Trophoblast cell (in vitro differentiated cells and primary cell): Measurements from ENCODE around the gene EFNB3.

Source experiments
- DNase-seq, 2 donors: peaks; one replicate each; pipeline ENCODE4 v3.0.0-alpha.2; 2016
- H2AFZ ChIP-seq: 2 replicates; pipeline ENCODE4 v1.6.1; 2013; ENCODE audit warnings: low read length, moderate library complexity, mild to moderate bottlenecking; ENCODE audit not compliant: insufficient read depth, poor library complexity
- H2AK5ac ChIP-seq: 2 replicates; pipeline ENCODE4 v1.6.1; 2013; ENCODE audit warnings: mild to moderate bottlenecking, low read length
- H2BK120ac ChIP-seq: 2 replicates; pipeline ENCODE4 v1.6.1; 2013; ENCODE audit warnings: low read length, mild to moderate bottlenecking, moderate library complexity; ENCODE audit not compliant: insufficient read depth, poor library complexity
- H2BK12ac ChIP-seq: 2 replicates; pipeline ENCODE4 v1.6.1; 2013; ENCODE audit warnings: mild to moderate bottlenecking, low read length, moderate library complexity
- H2BK5ac ChIP-seq: 2 replicates; pipeline ENCODE4 v1.6.1; 2013; ENCODE audit warnings: low read length, low read depth, moderate library complexity, mild to moderate bottlenecking; ENCODE audit not compliant: poor library complexity
- H3K14ac ChIP-seq: 2 replicates; pipeline ENCODE4 v1.6.1; 2013; ENCODE audit warnings: mild to moderate bottlenecking, low read length
- H3K18ac ChIP-seq: 2 replicates; pipeline ENCODE4 v1.6.1; 2013; ENCODE audit warnings: mild to moderate bottlenecking, low read length
- H3K23ac ChIP-seq: 2 replicates; pipeline ENCODE4 v1.6.1; 2013; ENCODE audit warnings: low read length
- H3K27ac ChIP-seq: 2 replicates; pipeline ENCODE4 v1.5.1; 2013; ENCODE audit warnings: low read depth, mild to moderate bottlenecking, inconsistent platforms, low read length, moderate library complexity
- H3K27me3 ChIP-seq: 2 replicates; pipeline ENCODE4 v1.6.1; 2013; ENCODE audit warnings: inconsistent platforms, mild to moderate bottlenecking, low read length, moderate library complexity; ENCODE audit not compliant: insufficient read depth
- H3K36me3 ChIP-seq, 2 experiments: 1 replicate in 1 of 2; 2 replicates in 1 of 2; pipeline ENCODE4 v1.6.1; 2013; ENCODE audit warnings: low read length in 2 of 2, mild to moderate bottlenecking in 2 of 2, moderate library complexity in 1 of 2; ENCODE audit not compliant: insufficient read depth in 2 of 2, control insufficient read depth in 1 of 2
- H3K4ac ChIP-seq: 2 replicates; pipeline ENCODE4 v1.6.1; 2013; ENCODE audit warnings: low read depth, mild to moderate bottlenecking, low read length, moderate library complexity
- H3K4me1 ChIP-seq, 2 experiments: 1 replicate in 1 of 2; 2 replicates in 1 of 2; pipeline ENCODE4 v1.6.1; 2013; ENCODE audit warnings: low read length in 2 of 2, mild to moderate bottlenecking in 2 of 2, moderate library complexity in 1 of 2; ENCODE audit not compliant: insufficient read depth in 2 of 2, control insufficient read depth in 1 of 2
- H3K4me2 ChIP-seq: 2 replicates; pipeline ENCODE4 v1.6.1; 2013; ENCODE audit warnings: inconsistent platforms, mild to moderate bottlenecking, low read length, moderate library complexity
- H3K4me3 ChIP-seq: 2 replicates; pipeline ENCODE4 v1.5.1; 2013; ENCODE audit warnings: mild to moderate bottlenecking, low read depth, low read length, inconsistent platforms
- H3K79me1 ChIP-seq: one replicate; pipeline ENCODE4 v1.6.1; 2013; ENCODE audit warnings: low read length
- H3K79me2 ChIP-seq: 2 replicates; pipeline ENCODE4 v1.6.1; 2013; ENCODE audit warnings: low read length, mild to moderate bottlenecking; ENCODE audit not compliant: control insufficient read depth, insufficient read depth, poor library complexity
- H3K9ac ChIP-seq: 2 replicates; pipeline ENCODE4 v1.6.1; 2013; ENCODE audit warnings: mild to moderate bottlenecking, low read length
- H3K9me3 ChIP-seq: 2 replicates; pipeline ENCODE4 v1.6.1; 2013; ENCODE audit warnings: low read depth, mild to moderate bottlenecking, control low read depth, inconsistent platforms, low read length; ENCODE audit not compliant: insufficient read depth
- H4K12ac ChIP-seq: 2 replicates; pipeline ENCODE4 v1.6.1; 2013; ENCODE audit warnings: low read depth, mild to moderate bottlenecking, low read length, moderate library complexity
- H4K8ac ChIP-seq: 2 replicates; pipeline ENCODE4 v1.6.1; 2013; ENCODE audit warnings: low read depth, mild to moderate bottlenecking, low read length, moderate library complexity
- H4K91ac ChIP-seq: one replicate; pipeline ENCODE4 v1.6.1; 2013; ENCODE audit warnings: low read depth, mild to moderate bottlenecking, low read length, moderate library complexity
- WGBS: extraction: QIAGEN DNeasy Blood & Tissue Kit; methylation state at CpG from one replicate; pipeline ENCODE4 v1.1.7; 2013; ENCODE audit warnings: missing lambda C conversion rate; ENCODE audit not compliant: insufficient read length, insufficient coverage; ENCODE audit errors: extremely low coverage; 5-methylcytosine and 5-hydroxymethylcytosine counted together

Gene EFNB3

GRCh38 chr17:7712111-7712771 lies 7.2 kb downstream of the EFNB3 start:
- Histone ChIP-seq H3K14ac (no peak overlapping the region), H2AK5ac (no peak overlapping the region), H3K4me1 (peaks cover 4 to 6% of the 10 kb centered on the region in 2 experiments), H4K91ac (no peak overlapping the region), H4K12ac (no peak overlapping the region), H3K79me1 (peaks cover 5% of the 10 kb centered on the region), H3K4ac (no peak overlapping the region), H3K4me2 (no peak overlapping the region), H3K18ac (no peak overlapping the region), H3K79me2 (peaks cover under 1% of the 10 kb centered on the region), H2BK120ac (no peak overlapping the region), H3K27ac (no peak overlapping the region), H2BK5ac (no peak overlapping the region), H3K36me3 (no peaks in the 10 kb centered on the region), H2BK12ac (no peak overlapping the region), H2AFZ (no peak overlapping the region), H3K23ac (no peak overlapping the region), H3K9me3 (peaks cover 2% of the 10 kb centered on the region), H3K27me3 (no peaks in the 10 kb centered on the region), H3K4me3 (no peak overlapping the region), H4K8ac (no peak overlapping the region), H3K9ac (no peak overlapping the region)
- no CpG with 5 or more reads among the region's 19 CpGs for WGBS
- peak in 1 of 2 donors; percentile 14 for DNase-seq

DNA sequence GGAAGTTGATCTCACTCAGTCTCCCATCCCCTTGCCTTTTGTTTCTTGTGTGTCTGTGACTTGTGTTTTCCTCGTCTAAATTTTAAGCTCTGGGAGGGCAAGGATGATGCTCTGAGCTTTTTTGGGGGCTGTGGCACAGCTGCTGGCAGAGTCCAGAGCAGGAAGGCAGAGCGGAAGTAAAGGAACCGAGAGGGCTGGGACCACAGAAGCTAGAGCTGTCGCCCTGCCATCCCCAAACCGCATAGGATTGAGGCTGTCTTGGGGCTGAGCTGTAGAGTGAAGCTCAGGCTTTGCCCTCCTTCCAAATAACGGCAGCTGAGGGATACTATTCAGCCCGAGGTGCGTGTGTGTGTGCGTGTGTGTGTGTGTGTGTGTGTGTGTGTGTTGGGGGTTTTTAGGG lies 8.8 kb downstream of the EFNB3 start:
- H3K18ac ChIP-seq = no peak overlapping the region
- H2BK12ac ChIP-seq = no peak overlapping the region
- H3K4me2 ChIP-seq = no peak overlapping the region
- H3K14ac ChIP-seq = no peak overlapping the region
- peaks cover 8% of the 10 kb centered on the region for H3K79me1 ChIP-seq
- peaks cover 4 to 6% of the 10 kb centered on the region in 2 experiments for H3K4me1 ChIP-seq
- H3K27ac ChIP-seq = no peak overlapping the region
- no peak overlapping the region for H3K23ac ChIP-seq
- no peak overlapping the region for H2BK5ac ChIP-seq
- H4K12ac ChIP-seq = no peak overlapping the region
- H4K91ac ChIP-seq = no peak overlapping the region
- no peaks in the 10 kb centered on the region for H3K36me3 ChIP-seq
- H3K79me2 ChIP-seq = peaks cover 2% of the 10 kb centered on the region
- no peak overlapping the region for H3K9ac ChIP-seq
- DNase-seq = no peak
- no peak overlapping the region for H4K8ac ChIP-seq
- H2AK5ac ChIP-seq = no peak overlapping the region
- H2BK120ac ChIP-seq = no peak overlapping the region
- no peak overlapping the region for H2AFZ ChIP-seq
- WGBS = no CpG with 5 or more reads among the region's 9 CpGs
- H3K27me3 ChIP-seq = peaks cover 3% of the 10 kb centered on the region
- no peak overlapping the region for H3K4ac ChIP-seq
- no peak overlapping the region for H3K4me3 ChIP-seq
- H3K9me3 ChIP-seq = peaks cover 2% of the 10 kb centered on the region

DNA sequence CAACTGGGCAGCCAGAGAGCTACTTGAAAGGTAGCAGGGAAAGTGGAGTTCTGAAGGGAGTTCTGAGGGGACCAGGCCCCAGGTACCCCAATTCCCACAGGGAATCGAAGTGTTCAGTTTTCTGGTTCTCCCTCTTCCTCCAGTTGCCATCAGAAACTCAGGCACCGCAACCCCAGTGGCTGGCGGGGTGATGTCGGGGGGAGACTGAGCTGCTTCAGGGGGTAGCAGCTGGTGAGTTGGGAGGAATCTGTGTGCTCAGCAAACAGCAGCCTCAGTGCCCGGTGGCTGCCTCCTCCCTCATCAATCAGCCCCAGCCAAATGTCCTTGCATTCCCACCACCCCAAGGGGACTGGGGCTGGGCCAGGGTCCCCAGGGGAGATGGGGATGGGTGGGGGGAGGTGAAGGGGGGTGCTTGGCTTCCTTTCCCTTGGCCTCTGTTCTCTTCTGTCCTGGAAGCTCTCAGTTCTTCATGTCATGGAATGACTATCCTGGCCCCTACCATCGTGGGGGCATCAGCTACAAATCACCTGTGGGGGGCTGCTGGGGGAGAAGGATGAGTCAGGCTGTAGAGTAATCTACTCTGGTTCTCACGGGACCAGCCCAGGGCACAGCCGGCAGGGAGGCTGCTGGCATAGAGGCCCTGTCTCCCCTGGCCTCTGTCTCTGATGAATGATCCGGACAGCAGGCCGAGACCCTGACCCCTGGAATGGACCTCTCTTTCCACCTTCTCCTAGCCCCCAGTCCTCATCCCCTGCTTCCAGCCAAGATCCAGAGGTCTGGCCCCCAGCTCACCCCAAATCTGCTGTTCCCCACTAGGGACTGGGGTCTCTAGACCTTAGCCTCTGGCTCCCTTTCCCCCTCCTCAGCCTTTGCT lies 10.0 kb downstream of the EFNB3 start:
- no peak overlapping the region for H3K9ac ChIP-seq
- H3K4me1 ChIP-seq = peaks cover 4 to 6% of the 10 kb centered on the region in 2 experiments
- H2BK5ac ChIP-seq = no peak overlapping the region
- no peak overlapping the region for H2AFZ ChIP-seq
- no peak overlapping the region for H3K4ac ChIP-seq
- H3K27me3 ChIP-seq = peaks cover 3% of the 10 kb centered on the region
- no peak overlapping the region for H3K27ac ChIP-seq
- peaks cover 8% of the 10 kb centered on the region for H3K79me1 ChIP-seq
- H2BK12ac ChIP-seq = no peak overlapping the region
- H2AK5ac ChIP-seq = no peak overlapping the region
- H3K4me3 ChIP-seq = no peak overlapping the region
- H2BK120ac ChIP-seq = no peak overlapping the region
- no peak overlapping the region for H3K18ac ChIP-seq
- H3K14ac ChIP-seq = no peak overlapping the region
- H3K79me2 ChIP-seq = peaks cover 2% of the 10 kb centered on the region
- H4K8ac ChIP-seq = no peak overlapping the region
- no CpG with 5 or more reads among the region's 10 CpGs for WGBS
- H3K9me3 ChIP-seq = peaks cover 2% of the 10 kb centered on the region
- H4K91ac ChIP-seq = no peak overlapping the region
- H3K36me3 ChIP-seq = no peaks in the 10 kb centered on the region
- DNase-seq = no peak
- no peak overlapping the region for H3K23ac ChIP-seq
- no peak overlapping the region for H4K12ac ChIP-seq
- H3K4me2 ChIP-seq = no peak overlapping the region

DNA sequence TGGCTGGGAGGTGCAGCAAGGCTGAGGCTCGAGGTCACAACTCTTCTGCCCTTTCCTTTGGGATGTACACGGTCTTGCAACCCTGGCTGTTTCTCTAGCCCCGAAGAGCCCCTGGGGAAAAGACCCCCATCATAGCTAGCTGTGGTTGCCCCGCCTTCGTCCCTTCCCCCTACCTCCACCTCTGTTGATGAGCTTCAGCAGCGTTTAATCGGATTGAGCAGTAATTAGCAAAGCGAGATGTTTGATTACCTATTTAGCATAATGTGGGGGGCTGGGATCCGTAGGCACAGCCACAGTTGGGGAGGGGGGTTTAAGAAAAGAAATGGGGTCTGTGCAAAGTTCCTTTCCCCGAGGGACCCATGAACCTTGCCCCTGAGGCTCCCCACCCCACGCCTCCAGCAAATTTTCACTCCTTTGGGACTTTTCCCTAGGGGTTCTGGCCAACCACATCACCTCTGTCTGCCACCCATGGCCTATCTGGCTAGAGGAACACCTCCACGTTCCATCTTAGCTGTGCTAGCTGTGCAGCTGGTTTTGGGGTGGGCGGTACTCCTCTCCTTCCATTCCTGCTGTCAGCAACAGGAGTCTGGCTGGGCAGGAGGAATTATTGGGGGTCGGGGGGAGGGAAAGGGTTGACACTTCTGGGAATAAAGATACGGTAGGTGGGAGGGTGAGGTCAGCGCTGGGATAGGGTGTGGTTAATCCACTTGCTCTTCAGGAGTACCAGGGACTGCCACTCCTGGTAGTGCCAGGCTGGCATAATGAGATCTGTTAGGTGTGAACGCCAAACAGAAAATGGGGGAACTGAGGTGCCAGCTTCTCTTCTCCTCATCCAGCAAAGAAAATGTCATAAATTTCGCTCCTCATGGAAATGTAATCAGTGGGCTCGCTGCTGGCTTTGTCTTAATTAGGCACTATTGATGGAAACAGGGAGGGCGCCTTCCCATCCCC lies 11.2 kb downstream of the EFNB3 start:
- H3K27ac ChIP-seq = no peak overlapping the region
- peak overlapping the region; percentile 75 for H3K4me2 ChIP-seq
- H3K4me3 ChIP-seq = peak overlapping the region; percentile 63
- peaks cover 2 to 6% of the 10 kb centered on the region in 2 experiments for H3K4me1 ChIP-seq
- peak overlapping the region; percentile 29 for H4K91ac ChIP-seq
- H3K79me1 ChIP-seq = peaks cover 8% of the 10 kb centered on the region
- H2BK5ac ChIP-seq = no peak overlapping the region
- H2BK12ac ChIP-seq = no peak overlapping the region
- H2AK5ac ChIP-seq = no peak overlapping the region
- H3K36me3 ChIP-seq = no peaks in the 10 kb centered on the region
- H3K23ac ChIP-seq = no peak overlapping the region
- H4K8ac ChIP-seq = peak overlapping the region; percentile 97
- peak overlapping the region; percentile 45 for H4K12ac ChIP-seq
- H3K9ac ChIP-seq = no peak overlapping the region
- peak overlapping the region; percentile 98 for H2AFZ ChIP-seq
- peaks cover 2% of the 10 kb centered on the region for H3K79me2 ChIP-seq
- peak overlapping the region; percentile 5 for H3K18ac ChIP-seq
- peak overlapping the region; percentile 7 for H3K14ac ChIP-seq
- no peak for DNase-seq
- no peak overlapping the region for H2BK120ac ChIP-seq
- peaks cover 2% of the 10 kb centered on the region for H3K9me3 ChIP-seq
- no CpG with 5 or more reads among the region's 20 CpGs for WGBS
- peaks cover 3% of the 10 kb centered on the region for H3K27me3 ChIP-seq
- no peak overlapping the region for H3K4ac ChIP-seq
